Measurements from ENCODE around the gene KIZ. TPM values are rescaled to one million over a fixed set of nuclear protein-coding genes. Genes with fewer than 3 reads are reported as not detected.
"Not testable (repeated sequence)": the region's sequence is repeated elsewhere in the genome, so short reads cannot be mapped to it uniquely, and the experiment has no call there.

KIZ gene
- total and polyA plus RNA-seq, 7 donors: 5.1 to 291 (median 171) TPM

DNA sequence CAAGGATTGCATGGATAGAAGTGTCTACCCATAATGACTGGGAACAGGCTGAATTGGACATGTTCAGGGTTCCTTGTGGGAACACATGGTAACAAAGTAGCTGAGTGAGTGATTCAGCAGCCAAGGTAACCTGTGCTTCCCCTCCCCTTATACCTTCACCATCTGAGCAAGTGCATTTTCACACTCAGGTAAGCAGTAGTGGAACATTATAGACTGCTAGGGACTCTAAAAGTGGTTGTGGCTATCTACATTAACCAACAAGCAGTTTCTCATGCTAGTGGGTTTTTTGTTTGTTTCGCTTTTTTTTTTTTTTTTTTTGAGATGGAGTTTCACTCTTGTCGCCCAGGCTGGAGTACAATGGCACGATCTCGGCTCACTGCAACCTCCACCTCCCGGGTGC, 41.4 kb downstream of the KIZ start:
- H3K27me3 ChIP-seq: no peaks in the 10 kb centered on the region
- WGBS, 2 donors: 92 to 93% methylated on average over 5 of the region's 5 CpGs
- H3K27ac ChIP-seq: no peak overlapping the region
- H3K36me3 ChIP-seq: peaks cover 3 to 23% (median 7%) of the 10 kb centered on the region in 4 donors
- DNase-seq: no peak
- H3K9me3 ChIP-seq: no peaks in the 10 kb centered on the region
- H3K4me1 ChIP-seq: peaks cover 0 to 2% (median 1%) of the 10 kb centered on the region in 4 donors
- intact Hi-C loops (cut with DNase I): no loop called here
- no peak for TF ChIP-seq POLR2AphosphoS5 (IDR thresholded peaks at IDR 0.05)
- no peak for TF ChIP-seq POLR2A (IDR thresholded peaks at IDR 0.05)
- TF ChIP-seq EP300 (IDR thresholded peaks at IDR 0.05): no peak
- TF ChIP-seq, protein P1, sequence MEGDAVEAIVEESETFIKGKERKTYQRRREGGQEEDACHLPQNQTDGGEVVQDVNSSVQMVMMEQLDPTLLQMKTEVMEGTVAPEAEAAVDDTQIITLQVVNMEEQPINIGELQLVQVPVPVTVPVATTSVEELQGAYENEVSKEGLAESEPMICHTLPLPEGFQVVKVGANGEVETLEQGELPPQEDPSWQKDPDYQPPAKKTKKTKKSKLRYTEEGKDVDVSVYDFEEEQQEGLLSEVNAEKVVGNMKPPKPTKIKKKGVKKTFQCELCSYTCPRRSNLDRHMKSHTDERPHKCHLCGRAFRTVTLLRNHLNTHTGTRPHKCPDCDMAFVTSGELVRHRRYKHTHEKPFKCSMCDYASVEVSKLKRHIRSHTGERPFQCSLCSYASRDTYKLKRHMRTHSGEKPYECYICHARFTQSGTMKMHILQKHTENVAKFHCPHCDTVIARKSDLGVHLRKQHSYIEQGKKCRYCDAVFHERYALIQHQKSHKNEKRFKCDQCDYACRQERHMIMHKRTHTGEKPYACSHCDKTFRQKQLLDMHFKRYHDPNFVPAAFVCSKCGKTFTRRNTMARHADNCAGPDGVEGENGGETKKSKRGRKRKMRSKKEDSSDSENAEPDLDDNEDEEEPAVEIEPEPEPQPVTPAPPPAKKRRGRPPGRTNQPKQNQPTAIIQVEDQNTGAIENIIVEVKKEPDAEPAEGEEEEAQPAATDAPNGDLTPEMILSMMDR (IDR thresholded peaks at IDR 0.05): no peak
- no peak overlapping the region for H3K4me3 ChIP-seq

DNA sequence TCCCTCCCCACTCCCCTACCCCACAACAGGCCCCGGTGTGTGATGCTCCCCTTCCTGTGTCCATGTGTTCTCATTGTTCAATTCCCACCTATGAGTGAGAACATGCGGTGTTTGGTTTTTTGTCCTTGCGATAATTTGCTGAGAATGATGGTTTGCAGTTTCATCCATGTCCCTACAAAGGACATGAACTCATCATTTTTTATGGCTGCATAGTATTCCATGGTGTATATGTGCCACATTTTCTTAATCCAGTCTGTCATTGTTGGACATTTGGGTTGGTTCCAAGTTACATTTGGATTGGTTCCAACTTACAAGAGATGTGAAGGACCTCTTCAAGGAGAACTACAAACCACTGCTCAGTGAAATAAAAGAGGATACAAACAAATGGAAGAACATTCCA, 42.2 kb downstream of the KIZ start:
- Histone ChIP-seq H3K36me3 (peaks cover 0 to 15% (median 2%) of the 10 kb centered on the region in 4 donors), H3K4me1 (peaks cover 0 to 10% (median 8%) of the 10 kb centered on the region in 4 donors)
- 99% methylated on average over 3 of the region's 3 CpGs for WGBS, 2 donors
- DNase-seq; H3K9me3 ChIP-seq; H3K27me3 ChIP-seq; H3K27ac ChIP-seq; H3K4me3 ChIP-seq; intact Hi-C loops (cut with DNase I): not testable (repeated sequence)

DNA sequence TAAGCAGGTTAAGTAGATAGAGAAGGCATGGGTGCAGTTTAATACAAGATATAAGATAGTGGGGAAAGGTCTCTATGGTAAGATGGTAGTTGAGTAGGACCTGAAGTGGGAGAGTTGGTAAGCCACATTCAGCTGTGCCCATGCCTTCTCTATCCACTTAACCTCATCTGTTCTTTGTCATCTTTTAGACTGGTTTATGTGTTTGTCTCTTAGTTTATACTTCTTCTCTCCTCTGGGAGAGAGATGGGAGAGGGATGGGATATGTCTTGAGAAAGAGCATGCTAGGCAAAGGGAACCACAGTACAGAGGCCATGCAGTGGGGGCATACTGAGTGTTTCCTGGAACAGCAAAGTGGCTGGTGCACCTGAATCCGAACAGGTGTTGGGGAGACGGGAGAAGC, 46.7 kb downstream of the KIZ start:
- Histone ChIP-seq H3K27ac (peak overlapping the region in 3 of 4 donors; percentile 69 to 86 (median 84)), H3K36me3 (no peaks in the 10 kb centered on the region), H3K4me3 (no peak overlapping the region), H3K9me3 (peaks cover 0 to 2% (median 1%) of the 10 kb centered on the region in 4 donors), H3K4me1 (peaks cover 0 to 34% (median 31%) of the 10 kb centered on the region in 4 donors), H3K27me3 (no peaks in the 10 kb centered on the region)
- TF ChIP-seq POLR2AphosphoS5 (IDR thresholded peaks at IDR 0.05) (peak; percentile 29 to 69 (median 58)), EP300 (IDR thresholded peaks at IDR 0.05) (no peak)
- DNase-seq: no peak
- intact Hi-C loops (cut with DNase I): no loop called here
- 95 to 99% methylated on average over 2 of the region's 2 CpGs for WGBS, 2 donors

DNA sequence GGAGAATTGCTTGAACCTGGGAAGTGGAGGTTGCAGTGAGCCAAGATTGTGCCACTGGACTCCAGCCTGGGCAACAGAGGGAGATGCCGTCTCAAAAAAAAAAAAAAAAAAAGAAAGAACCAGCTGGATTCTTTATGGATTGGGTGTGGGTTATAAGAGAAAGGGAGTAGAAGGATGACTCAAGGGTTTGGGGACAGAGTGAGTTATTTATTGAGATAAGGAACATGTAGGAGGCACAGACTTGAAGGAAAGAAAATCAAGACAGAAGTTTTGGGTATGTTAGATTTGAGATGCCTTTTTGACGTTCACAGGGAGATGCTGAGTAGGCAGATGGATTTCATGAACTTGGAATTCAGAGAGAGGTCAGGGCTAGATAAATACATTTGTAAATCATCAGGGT, 47.6 kb downstream of the KIZ start:
- no peaks in the 10 kb centered on the region for H3K27me3 ChIP-seq
- no peak overlapping the region for H3K4me3 ChIP-seq
- H3K9me3 ChIP-seq: peaks cover 0 to 6% (median 4%) of the 10 kb centered on the region in 4 donors
- no peak for DNase-seq
- TF ChIP-seq POLR2AphosphoS5 (IDR thresholded peaks at IDR 0.05) (no peak), POLR2A (IDR thresholded peaks at IDR 0.05) (no peak), EP300 (IDR thresholded peaks at IDR 0.05) (no peak)
- TF ChIP-seq, protein P1 (IDR thresholded peaks at IDR 0.05): no peak
- 75 to 78% methylated on average over 2 of the region's 2 CpGs for WGBS, 2 donors
- H3K27ac ChIP-seq: peak overlapping the region in 3 of 4 donors; percentile 69 to 86 (median 84)
- intact Hi-C loops (cut with DNase I): no loop called here
- H3K36me3 ChIP-seq: no peaks in the 10 kb centered on the region
- H3K4me1 ChIP-seq: peaks cover 0 to 37% (median 31%) of the 10 kb centered on the region in 4 donors

DNA sequence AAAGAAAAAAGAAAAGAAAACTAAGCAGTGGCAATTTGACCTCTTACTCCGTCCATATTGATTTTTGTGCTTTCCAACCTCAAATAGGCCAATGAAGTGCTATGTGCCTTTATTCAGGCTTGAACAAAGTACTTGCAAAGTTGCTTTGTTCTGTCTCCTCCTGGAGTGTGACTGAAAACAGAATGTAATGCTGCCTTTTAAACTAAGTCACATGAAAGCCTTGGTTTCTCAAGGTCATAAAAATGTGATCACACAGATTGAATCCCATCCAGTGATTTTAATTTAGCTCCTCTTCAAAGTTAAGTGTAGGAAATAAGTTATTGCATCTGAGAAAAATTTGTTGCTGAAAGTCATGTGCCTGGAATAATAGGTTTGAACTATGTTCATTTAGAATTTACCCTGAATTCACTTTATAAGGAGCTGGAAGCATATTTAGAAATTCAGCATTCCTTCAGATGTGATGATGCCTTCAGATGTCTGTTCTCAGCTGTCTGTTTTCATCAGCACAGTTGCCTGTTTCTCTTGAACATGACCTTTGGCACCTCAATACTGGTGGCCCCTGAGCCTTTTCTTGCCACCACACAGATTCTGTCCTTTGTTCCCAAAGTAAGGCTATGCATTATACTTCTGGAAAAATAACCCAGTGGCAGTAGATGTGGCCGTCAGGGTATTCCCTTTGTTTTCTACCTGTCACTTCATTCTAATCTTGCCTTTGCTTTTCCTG, 48.8 kb downstream of the KIZ start:
- peaks cover 0 to 6% (median 4%) of the 10 kb centered on the region in 4 donors for H3K9me3 ChIP-seq
- H3K27me3 ChIP-seq: no peaks in the 10 kb centered on the region
- intact Hi-C loops (cut with DNase I): no loop called here
- DNase-seq: no peak
- H3K4me3 ChIP-seq: no peak overlapping the region
- H3K4me1 ChIP-seq: peaks cover 0 to 48% (median 33%) of the 10 kb centered on the region in 4 donors
- 90 to 96% methylated on average over 2 of the region's 2 CpGs for WGBS, 2 donors
- H3K36me3 ChIP-seq: no peaks in the 10 kb centered on the region
- TF ChIP-seq POLR2A (IDR thresholded peaks at IDR 0.05) (no peak), EP300 (IDR thresholded peaks at IDR 0.05) (peak in 2 of 4 donors; percentile 55 to 70), POLR2AphosphoS5 (IDR thresholded peaks at IDR 0.05) (peak; percentile 42 to 76 (median 66))
- TF ChIP-seq, protein P1 (IDR thresholded peaks at IDR 0.05): no peak
- H3K27ac ChIP-seq: peak overlapping the region in 3 of 4 donors; percentile 69 to 86 (median 84)

Measured in sigmoid colon (tissue), 7 donors.